Ishikawa (cell line): ENCODE data around the gene SPINK7.

Experiments used
- FOXM1 ChIP-seq: IDR thresholded peaks from 2 replicates; pipeline ENCODE4 v1.6.1; 2012; ENCODE audit warnings: low read depth, borderline replicate concordance
- NFIC ChIP-seq: IDR thresholded peaks from 2 replicates; pipeline ENCODE4 v1.6.1; 2012
- YY1 ChIP-seq: IDR thresholded peaks from 2 replicates; pipeline ENCODE4 v1.6.1; 2012; ENCODE audit warnings: low read depth

GRCh38 chr5:148335259-148335658 lies 23.0 kb downstream of the SPINK7 start, which contains the start of gene SPINK9:
- no peak for TF ChIP-seq YY1
- TF ChIP-seq NFIC: no peak
- no peak for TF ChIP-seq FOXM1
